Epithelial cell of prostate (primary cell): ENCODE data around the gene FOXD4L6.
"Not testable (repeated sequence)": the region's sequence is repeated elsewhere in the genome, so short reads cannot be mapped to it uniquely, and the experiment has no call there.

Experiments
- DNase-seq: peaks from one replicate; pipeline ENCODE4 v3.0.0-alpha.2; 2011; ENCODE audit warnings: low read depth, low spot score
- H3K27ac ChIP-seq: fragments of 450-650 bp; 2 replicates; pipeline ENCODE4 v1.5.1; 2017; ENCODE audit warnings: mild to moderate bottlenecking

FOXD4L6 gene

DNA sequence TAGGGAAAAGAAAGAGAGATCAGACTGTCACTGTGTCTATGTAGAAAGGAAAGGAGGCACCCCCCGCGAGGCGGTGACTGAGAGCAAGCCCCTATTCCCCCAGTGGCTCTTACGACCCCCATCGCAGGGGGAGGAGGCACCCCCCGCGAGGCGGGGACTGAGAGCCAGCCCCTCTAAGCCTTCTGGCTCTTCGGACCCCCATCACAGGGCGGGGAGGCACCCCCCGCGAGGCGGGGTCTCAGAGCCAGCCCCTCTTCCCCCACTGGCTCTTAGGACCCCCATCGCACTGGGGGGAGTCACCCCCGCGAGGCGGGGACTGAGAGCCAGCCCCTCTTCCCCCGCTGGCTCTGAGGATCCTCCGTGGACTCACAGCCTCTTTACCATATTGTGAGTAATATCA is 23.9 kb downstream of the FOXD4L6 start:
- not testable (repeated sequence) for H3K27ac ChIP-seq, DNase-seq

DNA sequence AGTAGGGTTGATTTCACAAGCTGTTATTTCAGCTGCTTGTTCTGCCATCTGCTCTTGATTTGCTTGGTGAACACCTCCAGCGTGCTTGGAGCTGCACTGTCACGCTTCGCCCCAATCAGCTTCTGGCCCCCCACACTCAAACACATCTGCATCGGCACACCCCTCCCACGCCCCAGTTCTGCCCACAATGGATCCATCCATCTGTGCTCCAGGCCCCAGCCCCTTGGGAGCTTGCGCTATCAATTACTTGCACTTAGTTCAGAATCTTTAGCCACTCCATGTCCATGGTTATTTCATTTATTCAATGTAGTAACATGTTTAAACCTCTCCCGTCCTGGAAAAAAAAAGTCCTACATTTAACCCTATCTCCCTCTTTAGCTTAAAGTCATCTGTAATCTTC is 28.0 kb downstream of the FOXD4L6 start:
- not testable (repeated sequence) for H3K27ac ChIP-seq, DNase-seq

DNA sequence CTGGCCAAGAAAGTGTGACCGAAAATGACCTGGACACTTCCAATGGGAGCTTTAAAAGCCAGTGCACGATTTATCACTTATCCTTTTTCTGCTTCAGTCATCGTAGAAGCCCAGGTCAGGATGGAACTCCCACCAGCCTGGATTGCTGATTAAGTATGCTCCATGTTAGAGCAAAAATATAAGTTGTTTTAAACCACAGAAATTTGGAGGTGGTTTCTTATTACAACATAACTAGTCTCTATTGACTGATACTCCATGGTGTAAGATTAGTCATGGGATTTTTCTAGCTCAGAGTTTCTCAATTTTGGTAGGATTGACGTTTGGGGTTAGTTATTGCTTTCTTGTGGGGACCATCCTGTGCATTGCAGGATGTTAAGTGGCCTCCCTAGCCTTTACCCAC is 29.7 kb downstream of the FOXD4L6 start:
- not testable (repeated sequence) for DNase-seq, H3K27ac ChIP-seq

DNA sequence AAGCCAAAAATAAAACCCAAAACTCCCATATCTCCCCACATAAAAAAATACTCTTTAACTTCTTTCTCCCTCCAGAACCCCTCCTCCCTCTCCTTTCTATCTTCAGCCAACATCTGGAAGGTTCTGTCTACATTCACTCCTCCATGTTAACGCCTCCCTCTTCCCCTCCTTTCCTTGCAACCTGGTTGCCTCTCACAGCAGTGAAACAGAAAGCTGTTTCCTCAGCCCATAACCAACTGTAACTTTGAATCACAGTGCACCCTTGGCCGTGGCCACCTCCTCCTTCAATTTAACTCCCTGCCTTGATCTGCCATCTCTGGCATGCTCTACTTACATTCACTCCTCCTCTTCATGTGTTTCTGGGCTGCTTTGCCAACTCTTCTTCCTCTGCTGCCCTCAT is 33.4 kb downstream of the FOXD4L6 start:
- not testable (repeated sequence) for DNase-seq, H3K27ac ChIP-seq

DNA sequence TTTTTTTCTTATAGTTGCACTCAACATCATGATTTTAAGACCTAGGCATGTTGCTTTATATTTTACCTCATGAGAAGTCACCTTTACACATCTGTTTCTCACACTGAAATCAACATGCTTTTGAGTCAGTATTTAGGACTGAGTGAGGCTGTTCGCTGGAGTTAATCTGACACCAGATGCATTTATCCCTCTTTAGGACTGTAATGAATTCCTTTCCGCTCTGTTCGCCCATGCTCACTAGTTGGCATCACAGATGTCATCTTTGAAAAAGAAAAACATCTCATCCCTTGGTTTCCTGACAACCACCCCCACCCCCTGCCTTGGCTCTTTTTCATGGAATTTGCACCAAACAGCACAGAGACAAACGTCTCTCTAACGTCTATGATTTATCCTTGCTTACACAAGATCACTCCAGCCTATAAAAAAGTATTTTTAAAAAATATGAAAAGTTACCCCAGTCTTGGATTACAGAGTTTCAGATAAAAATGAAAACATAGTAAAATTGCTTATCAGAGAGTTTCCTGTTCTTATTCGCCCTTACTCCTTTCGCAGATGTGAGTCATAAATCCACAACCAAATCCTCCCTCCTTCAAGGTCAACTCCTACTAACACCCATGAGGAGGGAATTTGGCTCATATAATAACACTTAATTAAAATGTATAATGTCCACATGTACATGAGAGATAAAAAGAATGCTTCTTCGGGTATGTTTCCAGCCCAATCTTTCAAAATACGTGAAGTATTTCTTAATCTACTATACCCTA is 34.3 kb downstream of the FOXD4L6 start:
- not testable (repeated sequence) for H3K27ac ChIP-seq, DNase-seq

DNA sequence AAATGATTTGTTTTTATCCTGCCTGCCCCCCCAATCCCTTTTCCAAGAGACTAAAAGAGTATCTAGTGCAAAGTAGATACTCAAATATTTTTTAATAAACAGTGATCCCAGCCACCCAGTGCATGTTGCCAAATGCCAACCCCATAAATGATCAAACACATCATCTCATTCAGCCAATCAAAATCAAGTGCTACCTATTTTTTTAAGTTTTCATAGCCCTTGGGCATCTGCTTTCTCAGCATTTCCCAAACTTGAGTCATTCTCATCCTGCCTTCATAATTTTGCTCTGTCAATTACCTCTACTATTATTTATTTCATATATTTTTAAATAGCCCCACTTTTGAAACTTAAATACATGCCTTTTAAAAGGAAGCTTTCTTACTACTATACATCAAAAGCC is 37.6 kb downstream of the FOXD4L6 start:
- DNase-seq = not testable (repeated sequence)

DNA sequence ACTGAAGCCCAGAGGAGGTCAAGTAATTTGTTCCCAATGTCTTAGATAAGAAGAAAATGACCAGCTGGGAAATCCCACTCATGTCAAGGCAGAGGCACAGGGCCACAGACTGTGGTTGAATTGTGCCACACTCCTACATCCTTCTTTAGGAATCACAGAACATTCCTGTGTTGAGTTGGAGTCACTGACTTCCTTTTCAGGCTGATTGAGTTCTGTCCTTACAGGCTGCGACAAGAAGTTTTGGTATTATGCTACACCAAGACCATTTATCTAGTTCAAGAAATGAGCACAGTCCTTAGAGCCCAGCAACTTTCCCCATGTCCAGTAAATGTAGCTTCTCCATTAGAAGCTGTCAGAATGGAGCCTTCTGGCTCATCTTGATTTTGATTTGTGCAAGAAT is 38.1 kb downstream of the FOXD4L6 start:
- peak overlapping the region; percentile 19 for H3K27ac ChIP-seq
- not testable (repeated sequence) for DNase-seq

More for the DNA sequence above, 37.6 kb downstream of the FOXD4L6 start:
- peak overlapping the region; percentile 20 for H3K27ac ChIP-seq

DNA sequence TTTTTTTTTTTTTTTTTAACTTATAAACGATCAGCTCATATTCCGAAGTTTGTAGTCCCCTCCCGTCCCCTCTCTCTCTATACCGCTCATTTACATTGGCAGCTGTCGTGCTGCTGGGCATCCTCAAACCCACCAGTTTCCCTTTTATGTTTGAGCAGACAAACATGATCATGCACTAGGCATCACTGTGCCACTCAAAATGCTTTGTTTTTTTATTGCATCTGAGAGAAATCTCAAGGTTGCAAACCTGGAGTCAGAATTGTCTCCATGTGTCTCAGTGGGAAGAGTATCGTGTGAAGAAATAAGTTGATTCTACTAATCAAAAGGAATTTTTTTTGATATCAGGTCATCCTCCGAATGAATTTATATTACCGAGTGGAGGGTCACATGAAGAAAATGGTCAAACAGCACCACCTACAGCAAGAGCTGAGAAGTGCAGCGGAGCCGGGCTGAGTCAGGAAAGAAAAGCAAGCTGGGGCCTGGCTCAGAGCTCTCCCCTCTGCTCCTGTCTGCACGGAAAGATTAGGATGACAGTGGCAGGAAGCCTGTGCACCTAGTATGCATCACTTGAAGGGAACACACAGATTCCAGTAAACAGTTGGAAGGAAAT is 39.9 kb downstream of the FOXD4L6 start:
- DNase-seq, H3K27ac ChIP-seq: not testable (repeated sequence)

DNA sequence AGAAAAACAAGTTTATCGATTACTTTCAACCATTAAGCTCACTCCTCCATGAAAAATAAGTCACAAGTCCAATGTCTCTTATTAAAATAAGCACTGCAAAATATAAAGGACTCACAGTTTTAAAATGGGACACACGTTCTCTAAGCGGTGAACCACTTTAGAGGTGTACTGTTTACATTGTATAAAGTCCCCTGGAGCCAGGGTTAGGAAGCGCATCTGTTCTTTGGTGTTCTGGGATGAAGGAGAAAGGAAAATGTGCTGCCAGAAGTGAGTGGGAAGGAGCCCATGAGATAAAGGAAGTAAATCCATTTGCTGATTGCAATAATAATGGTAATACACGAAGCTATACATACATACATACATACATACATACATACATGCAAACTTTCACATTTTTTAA is 40.6 kb downstream of the FOXD4L6 start:
- not testable (repeated sequence) for DNase-seq, H3K27ac ChIP-seq

DNA sequence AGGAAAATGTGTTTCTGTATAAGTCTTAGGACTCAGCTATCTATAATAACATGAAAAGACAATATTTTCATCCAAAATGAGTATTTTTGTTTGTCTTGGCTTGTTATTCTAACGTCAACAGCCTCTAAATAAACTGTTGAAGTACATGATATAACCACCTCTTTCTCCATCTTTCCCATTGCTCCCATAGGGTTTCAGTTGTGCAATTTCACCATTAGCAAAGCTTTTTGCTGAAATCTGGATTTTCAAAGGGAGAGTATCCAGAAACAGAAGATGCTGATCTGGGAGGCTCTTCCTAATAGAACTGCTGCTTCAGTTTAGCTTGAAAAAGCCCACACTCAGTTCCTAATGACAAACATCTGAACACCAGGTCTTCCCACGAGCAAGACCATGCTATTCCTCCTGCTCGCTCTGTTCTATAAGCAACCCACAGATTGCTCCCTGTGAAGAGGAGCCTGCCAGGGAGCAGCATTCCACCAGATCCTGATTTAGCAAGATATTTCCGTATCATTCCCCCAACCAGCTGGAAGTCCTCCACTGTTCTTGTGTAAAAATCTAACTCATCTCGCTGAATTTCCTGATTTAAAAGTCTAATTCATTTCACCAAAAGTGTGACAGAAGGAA is 41.2 kb downstream of the FOXD4L6 start:
- H3K27ac ChIP-seq, DNase-seq: not testable (repeated sequence)

DNA sequence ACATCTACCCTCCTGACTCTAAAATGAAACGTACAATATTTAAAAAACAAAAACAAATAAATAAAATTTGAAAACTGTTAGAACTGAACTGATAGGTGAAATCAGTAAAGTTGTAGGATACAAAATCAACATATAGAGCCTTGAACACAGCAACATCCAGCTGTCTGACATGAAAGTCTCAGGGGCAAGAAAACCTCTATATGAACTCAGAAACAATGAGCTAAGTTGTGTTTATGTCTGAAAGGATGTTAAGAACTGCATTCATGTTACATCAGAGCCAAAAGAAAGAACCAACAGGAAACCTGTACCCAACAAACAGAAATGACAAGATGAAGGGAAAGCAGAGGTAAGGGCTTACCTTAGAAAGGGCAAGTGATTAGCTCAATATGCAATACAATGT is 41.8 kb downstream of the FOXD4L6 start:
- not testable (repeated sequence) for H3K27ac ChIP-seq

DNA sequence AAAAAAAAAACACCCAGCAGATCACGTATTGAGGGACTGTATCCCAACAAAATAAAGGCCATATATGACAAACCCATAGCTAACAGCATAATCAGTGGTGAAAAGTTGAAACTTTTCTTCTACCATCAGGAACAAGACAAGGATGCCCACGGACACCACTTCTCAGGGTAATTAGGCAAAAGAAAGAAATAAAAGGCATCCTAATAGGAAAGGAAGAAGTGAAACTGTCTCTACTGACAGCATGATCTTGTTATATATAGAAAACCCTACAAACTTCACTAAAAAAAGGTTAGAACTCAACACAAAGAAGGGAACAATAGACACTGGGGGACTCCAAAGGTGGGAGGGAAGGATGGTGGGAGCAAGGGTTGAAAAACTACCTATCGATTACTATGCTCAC is 42.3 kb downstream of the FOXD4L6 start:
- DNase-seq, H3K27ac ChIP-seq: not testable (repeated sequence)

More for the DNA sequence above, 41.8 kb downstream of the FOXD4L6 start:
- DNase-seq = not testable (repeated sequence)

DNA sequence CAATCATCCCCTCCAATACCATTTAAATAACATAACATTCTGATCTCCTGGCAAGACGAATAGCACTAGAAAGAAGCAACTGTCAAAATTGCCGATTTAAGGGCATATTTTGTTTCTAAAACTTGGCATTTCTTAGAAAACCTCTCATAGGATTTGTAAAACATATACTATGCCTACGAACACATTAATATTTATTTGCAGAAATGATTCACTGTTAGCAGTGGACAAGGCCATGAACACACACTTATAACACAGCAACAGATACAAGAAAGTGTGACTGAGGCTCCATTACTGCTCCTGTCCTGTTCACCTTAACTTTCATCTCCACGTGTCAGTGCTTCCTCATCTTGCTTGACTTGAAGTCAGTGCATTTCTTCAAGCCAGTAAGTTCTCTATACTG is 46.1 kb downstream of the FOXD4L6 start:
- not testable (repeated sequence) for H3K27ac ChIP-seq, DNase-seq

DNA sequence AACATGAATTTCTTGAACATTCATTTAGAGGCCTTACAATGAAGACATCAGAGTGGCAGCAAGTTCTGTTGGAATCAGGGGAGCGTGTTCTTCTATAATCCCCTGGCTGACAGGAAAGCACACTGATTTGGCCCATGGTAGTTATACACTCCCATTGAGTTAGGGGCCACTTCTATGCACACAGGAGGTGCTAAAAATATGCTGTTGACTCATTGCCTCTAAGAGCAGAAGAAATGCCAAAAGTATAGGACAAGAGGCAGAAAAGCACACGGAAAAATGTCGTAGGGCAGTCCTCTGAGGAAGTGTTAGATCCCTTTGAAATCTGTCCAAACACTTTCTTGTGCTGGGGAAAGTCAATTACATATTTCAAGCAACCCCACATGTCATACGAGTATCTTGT is 49.0 kb downstream of the FOXD4L6 start:
- not testable (repeated sequence) for DNase-seq, H3K27ac ChIP-seq

DNA sequence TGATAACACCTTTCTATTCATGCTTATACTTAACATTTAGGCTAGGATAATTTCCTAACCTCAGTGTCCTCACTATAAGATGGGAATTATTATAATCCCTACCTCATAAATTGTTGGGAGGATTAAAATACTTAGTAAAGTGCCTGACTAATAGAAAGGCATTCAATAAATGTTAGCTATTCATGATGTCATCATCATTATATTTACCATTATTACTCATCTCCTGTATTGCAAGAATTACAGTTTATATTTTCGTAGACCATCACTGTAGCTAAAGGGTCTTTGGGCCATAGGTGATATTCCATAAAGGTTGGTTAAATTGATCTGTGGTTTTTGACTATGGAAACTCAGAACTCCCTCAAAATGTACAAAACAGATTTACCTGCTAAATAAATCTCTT is 50.9 kb downstream of the FOXD4L6 start:
- DNase-seq = not testable (repeated sequence)

More for the DNA sequence above, 50.9 kb downstream of the FOXD4L6 start:
- peak overlapping the region; percentile 54 for H3K27ac ChIP-seq
